HPDE6-E6E7 (cell line): Measurements from ENCODE around the gene METTL6.
"Not testable (repeated sequence)": the region's sequence is repeated elsewhere in the genome, so short reads cannot be mapped to it uniquely, and the experiment has no call there.

Experiments used
- DNase-seq: peaks from one replicate; pipeline ENCODE4 v3.0.0; 2011; ENCODE audit warnings: missing footprints; ENCODE audit errors: extremely low spot score

METTL6 gene

GRCh38 chr3:15427182-15427880 lies at the start of gene METTL6, which contains the start of gene EAF1:
TSS of gene METTL6 (minus strand) at chr3:15427544. CDS start at chr3:15426511, 1,033 bp downstream.
TSS of gene EAF1 (plus strand) at chr3:15427598. CDS start at chr3:15427780, 182 bp downstream.
- peak; percentile 45 for DNase-seq

- DNase-seq, result no peak
These were observed 49.0 kb upstream of the METTL6 start for GRCh38 chr3:15476378-15476777.

GRCh38 chr3:15475161-15475560 lies 47.8 kb upstream of the METTL6 start:
- no peak for DNase-seq

- DNase-seq, result no peak
These were observed 44.5 kb upstream of the METTL6 start for GRCh38 chr3:15471861-15472260.

- DNase-seq, result no peak
These were observed 43.5 kb upstream of the METTL6 start for GRCh38 chr3:15470849-15471248.

- peak; percentile 5 for DNase-seq
These were observed 42.9 kb upstream of the METTL6 start for GRCh38 chr3:15470261-15470660.

- DNase-seq, result no peak
These were observed 40.2 kb upstream of the METTL6 start for GRCh38 chr3:15467227-15468181.

GRCh38 chr3:15465876-15466585 lies 38.7 kb upstream of the METTL6 start:
- DNase-seq, result no peak

GRCh38 chr3:15462451-15462850 lies 35.1 kb upstream of the METTL6 start:
- DNase-seq, result no peak

- DNase-seq, result no peak
These were observed 33.7 kb upstream of the METTL6 start for GRCh38 chr3:15460891-15461531.

- no peak for DNase-seq
These were observed 31.0 kb upstream of the METTL6 start for GRCh38 chr3:15458212-15458780.

- not testable (repeated sequence) for DNase-seq
These were observed 29.6 kb upstream of the METTL6 start for GRCh38 chr3:15456915-15457314.

- DNase-seq, result no peak
These were observed 29.0 kb upstream of the METTL6 start for GRCh38 chr3:15456321-15456720.

- no peak for DNase-seq
These were observed 28.4 kb upstream of the METTL6 start for GRCh38 chr3:15455756-15456155.

- DNase-seq, result no peak
These were observed 27.6 kb upstream of the METTL6 start for GRCh38 chr3:15454965-15455364.

- DNase-seq, result no peak
These were observed 26.8 kb upstream of the METTL6 start for GRCh38 chr3:15453991-15454625.

- DNase-seq, result no peak
These were observed 26.2 kb upstream of the METTL6 start for GRCh38 chr3:15453501-15453900.

- DNase-seq, result no peak
These were observed 25.6 kb upstream of the METTL6 start for GRCh38 chr3:15452961-15453360.

- no peak for DNase-seq
These were observed 24.8 kb upstream of the METTL6 start for GRCh38 chr3:15452156-15452555.

- no peak for DNase-seq
These were observed 24.1 kb upstream of the METTL6 start for GRCh38 chr3:15451216-15452113.
